Measurements from ENCODE around the gene SCFD2. TPM values are rescaled to one million over a fixed set of nuclear protein-coding genes. Genes with fewer than 3 reads are reported as not detected.
A peak's percentile ranks its signal among the peaks of the same experiment; 100 is the strongest.

Gene SCFD2
- total and polyA plus RNA-seq, 2 of the 8 experiments (the other 6 are each of a cell fraction or from before 2014, with no cell fraction given): 6.2 to 10.2 TPM

DNA sequence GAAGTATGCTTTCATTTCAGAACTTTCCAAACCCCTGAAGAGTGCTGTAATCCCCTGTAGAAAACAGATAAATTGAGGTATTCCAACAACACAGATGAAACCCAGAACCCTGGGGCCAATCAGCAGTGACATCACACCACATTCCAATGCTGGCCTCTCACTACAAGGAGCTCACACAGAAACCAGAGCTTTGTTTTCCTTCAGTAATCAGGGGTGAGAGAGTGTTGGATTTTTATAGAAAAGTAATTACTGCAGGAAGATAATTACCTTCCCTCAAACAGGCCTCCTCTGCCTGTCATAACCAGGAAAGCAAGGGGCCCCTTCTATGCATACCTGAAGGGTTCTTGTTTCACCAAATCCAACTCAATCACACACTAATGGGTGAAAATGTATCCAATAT lies 246.2 kb downstream of the SCFD2 start (continued):
- TF ChIP-seq SP2 (IDR thresholded peaks at IDR 0.05; ENCODE audit: low read length) (no peak), ATF3 (IDR thresholded peaks at IDR 0.05; ENCODE audit: insufficient read depth, low read depth, low read length) (no peak), SP4 (IDR thresholded peaks at IDR 0.05; ENCODE audit: low read length) (no peak), TEAD4 (IDR thresholded peaks at IDR 0.05; ENCODE audit: low read depth, low read length) (0 out of 2 replicates have a peak, but pooled peaks have one; percentile 26), CBX5 (IDR thresholded peaks at IDR 0.05; ENCODE audit: low read depth, low read length) (no peak), EGR1 (IDR thresholded peaks at IDR 0.05; ENCODE audit: borderline replicate concordance, low read depth, low read length) (no peak), JUND (IDR thresholded peaks at IDR 0.05; ENCODE audit: low read length) (peak; percentile 52; the same call in 1 of the 2 replicates), KDM5A (IDR thresholded peaks at IDR 0.05; ENCODE audit: low read length) (no peak), CHD2 (IDR thresholded peaks at IDR 0.05; ENCODE audit: low read length) (no peak), RAD21 (IDR thresholded peaks at IDR 0.05 in 1 of 2, conservative IDR thresholded peaks at IDR 0.05 in 1 of 2; ENCODE audit: low read depth in 2 of 2, low read length in 2 of 2) (no peak), SIN3A (conservative IDR thresholded peaks at IDR 0.05 in 1 of 2, IDR thresholded peaks at IDR 0.05 in 1 of 2; ENCODE audit: low read depth in 1 of 2, low read length in 2 of 2) (no peak), BCL11A (IDR thresholded peaks at IDR 0.05; ENCODE audit: low read depth in 2 of 2, low read length in 2 of 2) (no peak), EP300 (IDR thresholded peaks at IDR 0.05; ENCODE audit: borderline replicate concordance in 1 of 2, low read depth in 2 of 2, low read length in 2 of 2) (no peak), TBP (IDR thresholded peaks at IDR 0.05; ENCODE audit: low read depth, low read length) (no peak), USF2 (IDR thresholded peaks at IDR 0.05; ENCODE audit: low read length) (no peak), PHF8 (conservative IDR thresholded peaks at IDR 0.05; ENCODE audit: low read depth, low read length) (no peak), KDM4A (IDR thresholded peaks at IDR 0.05; ENCODE audit: low read depth, low read length, severe bottlenecking) (no peak), MAFK (IDR thresholded peaks at IDR 0.05; ENCODE audit: low read depth, low read length) (no peak), BRCA1 (IDR thresholded peaks at IDR 0.05; ENCODE audit: low read depth, low read length) (no peak), NRF1 (IDR thresholded peaks at IDR 0.05; ENCODE audit: low read depth, low read length) (no peak)
- TF ChIP-seq, protein P1, sequence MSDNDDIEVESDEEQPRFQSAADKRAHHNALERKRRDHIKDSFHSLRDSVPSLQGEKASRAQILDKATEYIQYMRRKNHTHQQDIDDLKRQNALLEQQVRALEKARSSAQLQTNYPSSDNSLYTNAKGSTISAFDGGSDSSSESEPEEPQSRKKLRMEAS (IDR thresholded peaks at IDR 0.05): no peak
- TF ChIP-seq, protein P2, sequence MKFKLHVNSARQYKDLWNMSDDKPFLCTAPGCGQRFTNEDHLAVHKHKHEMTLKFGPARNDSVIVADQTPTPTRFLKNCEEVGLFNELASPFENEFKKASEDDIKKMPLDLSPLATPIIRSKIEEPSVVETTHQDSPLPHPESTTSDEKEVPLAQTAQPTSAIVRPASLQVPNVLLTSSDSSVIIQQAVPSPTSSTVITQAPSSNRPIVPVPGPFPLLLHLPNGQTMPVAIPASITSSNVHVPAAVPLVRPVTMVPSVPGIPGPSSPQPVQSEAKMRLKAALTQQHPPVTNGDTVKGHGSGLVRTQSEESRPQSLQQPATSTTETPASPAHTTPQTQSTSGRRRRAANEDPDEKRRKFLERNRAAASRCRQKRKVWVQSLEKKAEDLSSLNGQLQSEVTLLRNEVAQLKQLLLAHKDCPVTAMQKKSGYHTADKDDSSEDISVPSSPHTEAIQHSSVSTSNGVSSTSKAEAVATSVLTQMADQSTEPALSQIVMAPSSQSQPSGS (IDR thresholded peaks at IDR 0.05; ENCODE audit: low read length): no peak

Data from H1 (cell line).